HG03342 (cell line): ENCODE results near the gene VPS35L.

Experiments
- ATAC-seq: cut with Tn5 transposase; IDR thresholded peaks from one replicate; pipeline ENCODE4 v1.9.1; 2021; ENCODE audit warnings: mild to moderate bottlenecking, moderate library complexity; ENCODE audit not compliant: unreplicated experiment

The VPS35L gene

GRCh38 chr16:19689342-19689741 lies 133.8 kb downstream of the VPS35L start:
- ATAC-seq: no peak

GRCh38 chr16:19690196-19690595 lies 134.7 kb downstream of the VPS35L start:
- ATAC-seq: no peak

DNA sequence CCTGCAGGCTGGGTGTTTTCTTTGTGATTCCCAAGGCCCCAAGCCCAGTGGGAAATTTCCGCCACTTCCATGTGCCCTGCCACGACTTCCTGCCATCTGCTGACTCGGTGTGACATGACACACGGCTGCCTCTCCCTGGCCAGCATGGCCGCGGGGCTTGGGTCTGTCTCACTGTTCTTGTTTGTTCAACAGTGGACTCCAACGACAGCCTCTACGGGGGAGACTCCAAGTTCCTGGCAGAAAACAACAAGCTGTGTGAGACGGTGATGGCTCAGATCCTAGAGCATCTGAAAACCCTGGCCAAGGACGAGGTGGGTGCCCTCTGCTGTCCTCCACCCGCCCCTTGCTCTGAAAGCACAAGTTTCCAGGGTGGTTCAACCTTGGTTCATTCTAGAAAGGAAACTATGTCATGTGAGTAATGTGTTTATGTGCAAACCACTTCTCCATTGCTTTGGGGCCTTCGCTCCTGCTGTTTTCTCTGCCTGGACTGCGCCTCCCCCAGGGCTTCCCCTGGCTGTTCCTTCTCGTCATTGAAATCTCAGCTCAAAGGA lies 135.7 kb downstream of the VPS35L start:
- ATAC-seq: no peak

- ATAC-seq: no peak
Observed at GRCh38 chr16:19694989-19695388, 139.5 kb downstream of the VPS35L start.

GRCh38 chr16:19696328-19696727 lies 140.8 kb downstream of the VPS35L start:
- no peak for ATAC-seq

- ATAC-seq: no peak
Observed at GRCh38 chr16:19696961-19697360, 141.5 kb downstream of the VPS35L start.

GRCh38 chr16:19697756-19698318 lies 142.3 kb downstream of the VPS35L start:
- ATAC-seq: no peak

GRCh38 chr16:19698480-19699465 lies 143.3 kb downstream of the VPS35L start:
- no peak for ATAC-seq

- ATAC-seq: no peak
Observed at GRCh38 chr16:19699472-19699871, 144.0 kb downstream of the VPS35L start.

DNA sequence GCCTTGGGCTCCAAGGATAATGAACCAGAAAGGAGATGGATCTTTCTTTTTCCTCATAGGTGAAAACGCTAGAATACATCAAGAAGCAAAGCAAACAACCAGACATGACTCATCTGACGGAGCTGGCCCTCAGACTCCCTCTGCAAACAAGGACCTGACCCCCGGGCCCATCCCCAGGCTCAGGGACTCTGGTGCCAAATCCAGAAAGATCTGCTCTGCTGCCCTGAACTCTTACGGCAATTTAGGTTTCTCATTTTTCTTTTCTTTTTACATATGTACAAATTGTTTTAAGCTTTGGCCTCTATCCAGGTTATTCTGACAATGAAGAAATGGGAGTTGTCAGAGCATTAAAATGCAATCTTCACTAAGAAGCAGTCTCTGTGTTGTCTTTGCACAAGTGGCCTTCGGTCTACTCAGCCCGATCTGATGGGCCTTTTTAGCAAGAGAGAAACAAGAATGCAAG lies 144.8 kb downstream of the VPS35L start:
- ATAC-seq: no peak

- ATAC-seq: no peak
Observed at GRCh38 chr16:19701091-19701490, 145.6 kb downstream of the VPS35L start.

- no peak for ATAC-seq
Observed at GRCh38 chr16:19703172-19703889, 147.8 kb downstream of the VPS35L start.

- ATAC-seq: no peak
Observed at GRCh38 chr16:19704321-19705145, 149.0 kb downstream of the VPS35L start.

- no peak for ATAC-seq
Observed at GRCh38 chr16:19705146-19705501, 149.6 kb downstream of the VPS35L start.

DNA sequence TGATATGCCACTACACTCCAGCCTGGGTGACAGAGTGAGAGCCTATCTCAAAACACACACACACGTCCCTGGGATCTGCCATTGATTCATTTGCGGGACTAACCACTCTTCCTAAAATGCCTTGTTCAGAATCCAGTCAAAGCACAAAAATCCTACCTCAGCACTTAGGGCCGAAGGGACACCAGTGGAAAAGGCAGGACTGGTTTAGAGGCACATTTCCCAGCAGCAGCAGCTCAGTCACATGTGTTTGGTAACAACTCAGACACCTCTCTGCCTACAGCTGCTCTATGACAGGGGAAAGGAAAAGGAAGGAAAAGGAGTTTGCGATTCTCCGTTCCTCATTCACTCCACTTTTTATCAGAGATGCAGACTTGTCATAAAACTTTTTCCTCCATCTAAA lies 150.3 kb downstream of the VPS35L start:
- ATAC-seq: no peak

DNA sequence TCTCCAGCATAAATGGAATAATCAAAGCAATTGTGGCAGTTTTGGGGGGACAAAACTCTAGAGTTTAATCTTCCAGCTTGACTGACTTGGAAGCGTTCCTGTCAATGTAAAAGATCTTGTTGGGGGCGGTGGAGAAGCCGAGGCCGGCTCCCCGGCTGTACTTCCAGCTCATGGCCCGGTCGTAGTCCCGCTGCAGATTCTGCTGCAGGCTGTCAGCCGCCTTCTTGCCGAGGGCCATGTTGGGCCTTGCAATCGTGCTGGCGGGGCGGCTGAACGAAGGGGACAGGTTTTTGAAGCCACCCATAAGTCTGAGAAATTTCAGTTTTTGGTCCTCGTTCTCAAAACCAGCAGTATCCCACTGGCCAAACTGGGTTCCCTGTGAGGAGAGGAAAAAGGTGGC lies 151.3 kb downstream of the VPS35L start:
- ATAC-seq: no peak

DNA sequence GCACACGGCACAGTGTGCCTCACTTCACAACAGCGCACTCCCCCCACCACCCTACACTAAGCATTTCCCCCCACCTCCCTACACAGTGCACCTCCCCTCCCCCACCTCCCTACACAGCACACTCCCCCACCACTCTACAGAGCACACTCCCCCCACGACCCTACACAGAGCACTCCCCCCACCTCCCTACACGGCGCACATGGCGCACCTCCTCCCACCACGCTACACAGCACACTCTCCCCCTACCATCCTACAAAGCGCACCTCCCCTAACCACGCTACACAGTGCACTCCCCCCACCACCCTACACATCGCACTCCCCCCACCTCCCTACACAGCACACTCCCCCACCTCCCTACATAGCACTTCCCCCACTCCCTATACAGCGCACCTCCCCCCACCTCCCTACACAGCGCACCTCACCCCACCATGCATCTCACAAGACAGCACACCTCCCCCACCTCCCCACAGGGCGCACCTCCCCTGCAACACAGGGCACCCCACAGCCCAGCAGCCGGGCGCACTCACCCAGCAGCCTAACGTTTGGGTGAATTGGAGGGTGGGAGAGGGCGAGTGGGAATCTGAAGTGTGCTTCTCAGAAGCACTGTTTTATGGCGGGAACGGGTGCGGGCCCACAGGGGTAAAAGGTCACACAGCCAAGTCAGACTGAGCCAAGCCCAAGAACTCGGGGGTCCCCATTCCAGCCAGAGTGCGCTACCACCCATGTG lies 152.2 kb downstream of the VPS35L start:
- no peak for ATAC-seq

- ATAC-seq: no peak
Observed at GRCh38 chr16:19708296-19709205, 153.0 kb downstream of the VPS35L start.
